CD14-positive monocyte (primary cell): ENCODE measurements around the gene CPB2. TPM values are rescaled to one million over a fixed set of nuclear protein-coding genes. Genes with fewer than 3 reads are reported as not detected.

ENCODE experiments used
- DNase-seq, 3 donors: peaks; one replicate each; pipeline ENCODE4 v3.0.0-alpha.2; 2011 to 2022
- H2AFZ ChIP-seq: 2 replicates; pipeline ENCODE4 v1.6.0; 2012; ENCODE audit warnings: mild to moderate bottlenecking, low read depth, low read length, inconsistent platforms; ENCODE audit not compliant: insufficient read depth, poor library complexity, severe bottlenecking
- H3K27ac ChIP-seq, 2 donors: 1 replicate in 1 of 2; 2 replicates in 1 of 2; pipeline ENCODE4 v1.5.1; 2012 to 2013; ENCODE audit warnings: low read length in 2 of 2, control low read depth in 1 of 2, inconsistent platforms in 1 of 2, low read depth in 1 of 2, mild to moderate bottlenecking in 1 of 2
- H3K27me3 ChIP-seq, 2 donors: one replicate each; pipeline versions ENCODE4 v1.6.0 to v1.6.1; 2011 to 2013; ENCODE audit warnings: low read length in 2 of 2; ENCODE audit not compliant: control insufficient read depth in 2 of 2, insufficient read depth in 2 of 2
- H3K36me3 ChIP-seq, 2 donors: replicated peaks in 1 of 2; 1 replicate in 1 of 2; 2 replicates in 1 of 2; pipeline versions ENCODE4 v1.5.1 to v1.6.1; 2012 to 2013; ENCODE audit warnings: low read length in 2 of 2, control low read depth in 1 of 2, inconsistent platforms in 1 of 2, mild to moderate bottlenecking in 1 of 2; ENCODE audit not compliant: insufficient read depth in 2 of 2, control insufficient read depth in 1 of 2
- H3K4me1 ChIP-seq, 2 donors: 1 replicate in 1 of 2; 2 replicates in 1 of 2; pipeline versions ENCODE4 v1.5.1 to v1.6.1; 2012 to 2013; ENCODE audit warnings: low read length in 2 of 2, control low read depth in 1 of 2, inconsistent platforms in 1 of 2, mild to moderate bottlenecking in 1 of 2, moderate library complexity in 1 of 2; ENCODE audit not compliant: insufficient read depth in 2 of 2, control insufficient read depth in 1 of 2
- H3K4me2 ChIP-seq: replicated peaks from 2 replicates; pipeline ENCODE3; 2012; ENCODE audit warnings: low read length, moderate library complexity, mild to moderate bottlenecking; ENCODE audit not compliant: poor library complexity, severe bottlenecking; ENCODE audit errors: extremely low read depth
- H3K4me3 ChIP-seq, 3 experiments: fragments of 200-600 bp in 1 of 3; sonication (generic) in 1 of 3; replicated peaks in 1 of 3; 1 replicate in 2 of 3; 2 replicates in 1 of 3; pipeline ENCODE4 v1.5.1; 2011 to 2013; ENCODE audit warnings: low read length in 3 of 3, mild to moderate bottlenecking in 3 of 3, control low read depth in 2 of 3, low read depth in 2 of 3, inconsistent platforms in 1 of 3, moderate library complexity in 1 of 3
- H3K79me2 ChIP-seq: 2 replicates; pipeline ENCODE4 v1.6.0; 2012; ENCODE audit warnings: mild to moderate bottlenecking, control low read depth, inconsistent platforms, low read length, moderate library complexity; ENCODE audit not compliant: insufficient read depth
- H3K9ac ChIP-seq: 2 replicates; pipeline ENCODE4 v1.6.0; 2017; ENCODE audit warnings: low read length, mild to moderate bottlenecking; ENCODE audit not compliant: insufficient read depth, poor library complexity, severe bottlenecking
- H3K9me3 ChIP-seq, 2 donors: replicated peaks in 1 of 2; 1 replicate in 1 of 2; 2 replicates in 1 of 2; pipeline versions ENCODE4 v1.5.1 to v1.6.1; 2012 to 2013; ENCODE audit warnings: low read length in 2 of 2, control low read depth in 1 of 2; ENCODE audit not compliant: control insufficient read depth in 1 of 2, insufficient read depth in 1 of 2
- H4K20me1 ChIP-seq: 2 replicates; pipeline ENCODE4 v1.6.0; 2012; ENCODE audit warnings: mild to moderate bottlenecking, low read length, control low read depth, moderate library complexity; ENCODE audit not compliant: insufficient read depth
- H3K27ac Mint-ChIP-seq, 7 donors: one replicate each; pipeline ENCODE4 v1.8.0; 2020; ENCODE audit warnings: mild to moderate bottlenecking in 7 of 7, mixed read lengths in 7 of 7, moderate library complexity in 6 of 7, inconsistent platforms in 2 of 7
- H3K27me3 Mint-ChIP-seq, 3 donors: one replicate each; pipeline ENCODE4 v1.8.0; 2021 to 2022; ENCODE audit warnings: low read depth in 3 of 3, mild to moderate bottlenecking in 3 of 3, mixed read lengths in 3 of 3, moderate library complexity in 3 of 3, inconsistent platforms in 1 of 3
- H3K36me3 Mint-ChIP-seq, 2 donors: one replicate each; pipeline ENCODE4 v1.8.0; 2020; ENCODE audit warnings: mixed read lengths in 2 of 2, inconsistent platforms in 1 of 2, mild to moderate bottlenecking in 1 of 2
- H3K4me1 Mint-ChIP-seq: one replicate; pipeline ENCODE4 v1.8.0; 2020; ENCODE audit warnings: mild to moderate bottlenecking, mixed read lengths
- H3K4me3 Mint-ChIP-seq, 2 donors: one replicate each; pipeline ENCODE4 v1.8.0; 2020; ENCODE audit warnings: mild to moderate bottlenecking in 2 of 2, mixed read lengths in 2 of 2, moderate library complexity in 1 of 2
- H3K9me3 Mint-ChIP-seq, 7 donors: one replicate each; pipeline ENCODE4 v1.8.0; 2020 to 2022; ENCODE audit warnings: mixed read lengths in 7 of 7, mild to moderate bottlenecking in 6 of 7, moderate library complexity in 6 of 7, inconsistent platforms in 2 of 7
- CTCF ChIP-seq: fragments of 200-600 bp; IDR thresholded peaks from one replicate; pipeline ENCODE4 v1.8.0; 2022; ENCODE audit warnings: antibody characterized with exemption, mild to moderate bottlenecking
- WGBS: methylation state at CpG from one replicate; pipeline ENCODE4 v1.1.5; 2013; ENCODE audit warnings: missing lambda C conversion rate; ENCODE audit not compliant: insufficient coverage; 5-methylcytosine and 5-hydroxymethylcytosine counted together
- intact Hi-C, 2 donors: fragments of 100-400 bp; cut with micrococcal nuclease; formaldehyde crosslinking; loops; one replicate each; pipeline versions ENCODE4 v1.15.0 to v1.15.1; 2023
- polyA plus RNA-seq, 3 donors: library from polyadenylated mRNA; depleted of rRNA in 1 of 3; unstranded in 2 of 3; stranded (reverse) in 1 of 3; fragments of 300-500 nt in 2 of 3; fragments of >200 nt in 1 of 3; fragmentation: Illumina TruSeq in 2 of 3; gene quantifications; 1 replicate in 2 of 3; 2 replicates in 1 of 3; pipeline ENCODE4 v1.2.3, GENCODE V29; 2012 to 2021

Gene CPB2
- polyA plus RNA-seq, 3 donors, result 0.15 to 0.18 TPM; not detected in 1

GRCh38 chr13:46052319-46053161 is 52.3 kb downstream of the CPB2 start, which contains the start of gene ZC3H13:
ZC3H13 (minus strand) TSS chr13:46052746; CDS start chr13:46045507, 7,239 bp downstream.
- Mint-ChIP-seq H3K27ac (peak within 1 kb of the TSS; percentile 98 to 99 (median 99)), H3K9me3 (peaks cover 0 to 8% (median 2%) of the 10 kb centered on the region in 7 donors), H3K4me1 (peaks cover 29% of the 10 kb centered on the region), H3K27me3 (peaks cover 3 to 8% (median 5%) of the 10 kb centered on the region in 3 donors), H3K4me3 (peak within 1 kb of the TSS; percentile 90 to 94), H3K36me3 (peaks cover 3 to 11% of the 10 kb centered on the region in 2 donors)
- no peaks in the 10 kb centered on the region for H3K9me3 ChIP-seq
- intact Hi-C loops, result loop anchor here (5.0 to 10.0 kb wide), 2 partner anchors 72 to 75 kb away; no protein-coding TSS in a partner anchor
- H3K9ac ChIP-seq, result peak within 1 kb of the TSS; percentile 93
- H2AFZ ChIP-seq, result peak within 1 kb of the TSS; percentile 92
- H3K4me1 ChIP-seq, result peaks cover 21 to 28% of the 10 kb centered on the region in 2 donors
- peak within 1 kb of the TSS; percentile 83 for H3K4me2 ChIP-seq
- H3K27ac ChIP-seq, result peak within 1 kb of the TSS; percentile 96 to 98
- H4K20me1 ChIP-seq, result peaks cover 4% of the 10 kb centered on the region
- peak; percentile 93 to 94 (median 94) for DNase-seq
- TF ChIP-seq CTCF, result peak; percentile 43
- under 1% methylated on average over 41 of the region's 57 CpGs for WGBS
- H3K36me3 ChIP-seq, result no peaks in the 10 kb centered on the region
- peaks cover 45% of the 10 kb centered on the region for H3K79me2 ChIP-seq
- peak within 1 kb of the TSS; percentile 60 to 82 (median 82) for H3K4me3 ChIP-seq
- peaks cover 6 to 10% of the 10 kb centered on the region in 2 donors for H3K27me3 ChIP-seq

DNA sequence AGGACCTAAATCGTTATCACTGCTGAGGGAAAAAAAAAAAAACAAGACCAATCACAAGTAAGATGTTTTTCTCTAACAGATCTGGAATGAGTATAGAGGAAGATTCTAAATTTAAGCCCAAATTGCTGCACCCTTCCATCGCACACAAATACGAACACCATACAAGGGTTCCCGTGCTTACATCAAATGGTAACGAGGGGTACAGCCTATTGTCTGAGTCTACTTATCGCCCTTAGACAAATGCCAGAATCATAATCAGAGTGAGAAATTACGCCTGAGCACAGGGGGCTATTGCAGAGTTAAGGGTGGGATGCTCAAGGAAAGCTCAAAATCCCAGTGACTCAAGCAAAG is 52.9 kb downstream of the CPB2 start:
- H3K4me1 ChIP-seq, result peaks cover 21 to 28% of the 10 kb centered on the region in 2 donors
- peaks cover 51% of the 10 kb centered on the region for H3K79me2 ChIP-seq
- H2AFZ ChIP-seq, result peak overlapping the region; percentile 92
- Mint-ChIP-seq H3K27me3 (peaks cover 3 to 8% (median 5%) of the 10 kb centered on the region in 3 donors), H3K4me3 (peak overlapping the region; percentile 90 to 94), H3K4me1 (peaks cover 29% of the 10 kb centered on the region), H3K36me3 (peaks cover 3 to 11% of the 10 kb centered on the region in 2 donors), H3K9me3 (peaks cover 0 to 8% (median 2%) of the 10 kb centered on the region in 7 donors), H3K27ac (peak overlapping the region; percentile 98 to 99 (median 99))
- WGBS, result 0% methylated on average over 1 of the region's 7 CpGs
- H3K9ac ChIP-seq, result peak overlapping the region; percentile 93
- peak overlapping the region; percentile 60 to 82 (median 82) for H3K4me3 ChIP-seq
- H3K36me3 ChIP-seq, result no peaks in the 10 kb centered on the region
- intact Hi-C loops, result loop anchor here (5.0 to 10.0 kb wide), 2 partner anchors 73 to 75 kb away; no protein-coding TSS in a partner anchor
- no peaks in the 10 kb centered on the region for H3K9me3 ChIP-seq
- H3K4me2 ChIP-seq, result peak overlapping the region; percentile 83
- no peak for TF ChIP-seq CTCF
- H3K27me3 ChIP-seq, result peaks cover 6 to 10% of the 10 kb centered on the region in 2 donors
- no peak for DNase-seq
- peak overlapping the region; percentile 96 to 98 for H3K27ac ChIP-seq
- peaks cover 4% of the 10 kb centered on the region for H4K20me1 ChIP-seq
